ENCODE data around the gene ADCY10. TPM values are rescaled to one million over a fixed set of nuclear protein-coding genes. Genes with fewer than 3 reads are reported as not detected.

The ADCY10 gene
- total and polyA plus RNA-seq, 2 experiments from 2014 or later: 0.93 to 1.5 TPM

DNA sequence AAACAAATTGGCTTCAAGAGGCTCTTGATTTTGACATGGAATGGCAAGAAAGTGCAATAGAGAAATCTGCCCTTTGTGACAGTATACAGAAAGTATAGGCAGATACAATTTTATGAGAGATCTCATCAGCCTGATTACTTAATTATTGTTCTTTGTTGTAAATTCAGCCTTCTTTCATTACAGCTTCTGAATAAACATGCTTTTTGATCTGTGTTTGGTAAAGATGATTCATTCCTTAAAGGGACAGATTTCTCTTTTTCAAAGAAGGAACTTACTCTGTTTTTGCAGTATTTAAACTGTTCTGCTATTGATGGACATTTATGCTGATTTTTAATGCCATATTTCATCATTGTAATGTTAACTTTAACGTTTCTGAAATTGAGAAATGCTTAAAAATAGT is 36.6 kb upstream of the ADCY10 start:
- Histone ChIP-seq H3K9me3 (ENCODE audit: low read depth) (no peaks in the 10 kb centered on the region), H3K27ac (no peak overlapping the region), H3K9me2 (replicated peaks; ENCODE audit: insufficient read depth) (no peaks in the 10 kb centered on the region), H3K4me3 (no peak overlapping the region), H4K20me1 (ENCODE audit: insufficient read depth, poor library complexity, severe bottlenecking) (peaks cover 32% of the 10 kb centered on the region), H3K79me2 (peaks cover 100% of the 10 kb centered on the region), H3K4me1 (ENCODE audit: insufficient read depth) (peaks cover 16% of the 10 kb centered on the region), H3K4me2 (no peak overlapping the region), H2AFZ (no peak overlapping the region), H3K36me3 (replicated peaks; ENCODE audit: insufficient read depth, low read depth) (no peaks in the 10 kb centered on the region), H3K27me3 (no peaks in the 10 kb centered on the region)
- no peak for TF ChIP-seq EZH2 (IDR thresholded peaks at IDR 0.05; ENCODE audit: borderline replicate concordance)
- DNase-seq (ENCODE audit: low spot score): no peak
- WGBS (ENCODE audit: low lambda C conversion rate, missing lambda C conversion rate): 79% methylated on average over 1 of the region's 1 CpG

DNA sequence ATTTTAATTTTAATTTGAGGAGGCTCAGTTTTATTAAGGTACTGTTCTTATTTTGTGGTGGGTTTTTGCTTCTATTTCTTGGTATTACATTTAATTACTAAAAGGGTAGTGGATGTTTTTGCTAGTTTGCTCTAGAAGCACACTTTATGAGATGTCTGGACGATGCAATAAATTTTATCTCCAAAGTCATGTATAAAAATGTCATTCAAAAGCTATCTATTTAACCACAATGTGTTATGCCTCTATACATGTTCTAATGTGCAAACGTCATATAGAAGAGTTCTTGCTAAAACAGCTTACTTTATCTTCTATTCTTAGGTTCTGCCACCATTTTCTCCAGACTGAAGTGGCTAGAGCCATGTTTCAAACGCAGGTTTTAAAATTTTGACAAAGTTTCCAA is 35.9 kb upstream of the ADCY10 start:
- H4K20me1 ChIP-seq (ENCODE audit: insufficient read depth, poor library complexity, severe bottlenecking): peaks cover 32% of the 10 kb centered on the region
- no peak overlapping the region for H3K4me3 ChIP-seq
- H2AFZ ChIP-seq: no peak overlapping the region
- no peaks in the 10 kb centered on the region for H3K27me3 ChIP-seq
- no peak for TF ChIP-seq EZH2phosphoT487 (IDR thresholded peaks at IDR 0.05; ENCODE audit: low read depth, severe bottlenecking, unreplicated experiment)
- TF ChIP-seq, protein P1, sequence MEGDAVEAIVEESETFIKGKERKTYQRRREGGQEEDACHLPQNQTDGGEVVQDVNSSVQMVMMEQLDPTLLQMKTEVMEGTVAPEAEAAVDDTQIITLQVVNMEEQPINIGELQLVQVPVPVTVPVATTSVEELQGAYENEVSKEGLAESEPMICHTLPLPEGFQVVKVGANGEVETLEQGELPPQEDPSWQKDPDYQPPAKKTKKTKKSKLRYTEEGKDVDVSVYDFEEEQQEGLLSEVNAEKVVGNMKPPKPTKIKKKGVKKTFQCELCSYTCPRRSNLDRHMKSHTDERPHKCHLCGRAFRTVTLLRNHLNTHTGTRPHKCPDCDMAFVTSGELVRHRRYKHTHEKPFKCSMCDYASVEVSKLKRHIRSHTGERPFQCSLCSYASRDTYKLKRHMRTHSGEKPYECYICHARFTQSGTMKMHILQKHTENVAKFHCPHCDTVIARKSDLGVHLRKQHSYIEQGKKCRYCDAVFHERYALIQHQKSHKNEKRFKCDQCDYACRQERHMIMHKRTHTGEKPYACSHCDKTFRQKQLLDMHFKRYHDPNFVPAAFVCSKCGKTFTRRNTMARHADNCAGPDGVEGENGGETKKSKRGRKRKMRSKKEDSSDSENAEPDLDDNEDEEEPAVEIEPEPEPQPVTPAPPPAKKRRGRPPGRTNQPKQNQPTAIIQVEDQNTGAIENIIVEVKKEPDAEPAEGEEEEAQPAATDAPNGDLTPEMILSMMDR (IDR thresholded peaks at IDR 0.05; ENCODE audit: poor library complexity): no peak
- no peak for TF ChIP-seq EZH2 (IDR thresholded peaks at IDR 0.05; ENCODE audit: borderline replicate concordance)
- H3K4me1 ChIP-seq (ENCODE audit: insufficient read depth): peaks cover 16% of the 10 kb centered on the region
- H3K79me2 ChIP-seq: peaks cover 100% of the 10 kb centered on the region
- H3K4me2 ChIP-seq: no peak overlapping the region
- peak overlapping the region; percentile 0 for H3K27ac ChIP-seq
- no peaks in the 10 kb centered on the region for H3K9me3 ChIP-seq (ENCODE audit: low read depth)
- DNase-seq (ENCODE audit: low spot score): no peak
- no peaks in the 10 kb centered on the region for H3K9me2 ChIP-seq (replicated peaks; ENCODE audit: insufficient read depth)
- no peaks in the 10 kb centered on the region for H3K36me3 ChIP-seq (replicated peaks; ENCODE audit: insufficient read depth, low read depth)
- 52% methylated on average over 3 of the region's 3 CpGs for WGBS (ENCODE audit: low lambda C conversion rate, missing lambda C conversion rate)

DNA sequence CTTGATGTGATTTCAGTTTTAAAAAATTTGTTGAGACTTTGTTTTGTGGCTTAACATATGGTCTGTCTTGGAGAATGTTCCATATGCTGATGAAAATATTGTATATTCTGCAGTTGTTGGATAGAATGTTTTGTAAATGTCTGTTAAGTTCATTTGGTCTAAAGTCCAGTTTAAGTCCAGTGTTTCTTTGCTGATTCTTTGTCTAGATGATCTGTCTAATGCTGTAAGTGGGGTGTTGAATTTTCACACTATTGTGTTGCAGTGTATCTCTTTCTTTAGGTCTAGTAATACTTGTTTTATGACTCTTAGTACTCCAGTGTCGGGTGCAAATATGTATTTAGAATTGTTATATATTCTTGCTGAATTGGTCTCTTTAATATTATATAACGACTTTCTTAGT is 33.8 kb upstream of the ADCY10 start:
- H3K9me2 ChIP-seq (replicated peaks; ENCODE audit: insufficient read depth): no peaks in the 10 kb centered on the region
- no peaks in the 10 kb centered on the region for H3K9me3 ChIP-seq (ENCODE audit: low read depth)
- H3K4me3 ChIP-seq: no peak overlapping the region
- H3K4me1 ChIP-seq (ENCODE audit: insufficient read depth): peaks cover 16% of the 10 kb centered on the region
- peak overlapping the region; percentile 40 for H3K4me2 ChIP-seq
- H3K36me3 ChIP-seq (replicated peaks; ENCODE audit: insufficient read depth, low read depth): no peaks in the 10 kb centered on the region
- TF ChIP-seq, protein P1 (IDR thresholded peaks at IDR 0.05; ENCODE audit: poor library complexity): no peak
- no peak for TF ChIP-seq EZH2phosphoT487 (IDR thresholded peaks at IDR 0.05; ENCODE audit: low read depth, severe bottlenecking, unreplicated experiment)
- H3K27ac ChIP-seq: peak overlapping the region; percentile 28
- H2AFZ ChIP-seq: no peak overlapping the region
- 93% methylated on average over 2 of the region's 2 CpGs for WGBS (ENCODE audit: low lambda C conversion rate, missing lambda C conversion rate)
- no peaks in the 10 kb centered on the region for H3K27me3 ChIP-seq
- no peak for DNase-seq (ENCODE audit: low spot score)
- peaks cover 37% of the 10 kb centered on the region for H4K20me1 ChIP-seq (ENCODE audit: insufficient read depth, poor library complexity, severe bottlenecking)
- H3K79me2 ChIP-seq: peaks cover 100% of the 10 kb centered on the region

DNA sequence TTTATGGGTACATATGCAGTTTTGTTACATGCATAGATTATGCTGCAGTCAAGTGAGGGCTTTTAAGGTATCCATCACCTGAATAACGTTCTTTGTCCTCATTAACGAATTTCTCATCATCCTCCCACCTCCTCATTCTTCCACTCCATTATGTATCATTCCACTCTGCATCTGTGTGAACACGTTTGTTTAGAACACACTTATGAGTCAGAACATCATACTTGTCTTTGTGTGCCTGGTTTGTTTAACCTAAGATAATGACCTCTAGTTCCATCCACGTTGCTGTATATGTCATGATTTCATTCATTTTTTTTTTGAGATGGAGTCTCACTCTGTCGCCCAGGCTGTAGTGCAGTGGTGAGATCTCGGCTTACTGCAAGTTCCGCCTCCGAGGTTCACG is 29.6 kb upstream of the ADCY10 start:
- Histone ChIP-seq H4K20me1 (ENCODE audit: insufficient read depth, poor library complexity, severe bottlenecking) (peaks cover 29% of the 10 kb centered on the region), H3K36me3 (replicated peaks; ENCODE audit: insufficient read depth, low read depth) (no peaks in the 10 kb centered on the region), H3K4me1 (ENCODE audit: insufficient read depth) (peaks cover 14% of the 10 kb centered on the region), H3K9me3 (ENCODE audit: low read depth) (no peaks in the 10 kb centered on the region), H3K9me2 (replicated peaks; ENCODE audit: insufficient read depth) (no peaks in the 10 kb centered on the region), H2AFZ (no peak overlapping the region), H3K27me3 (no peaks in the 10 kb centered on the region), H3K4me3 (no peak overlapping the region), H3K4me2 (no peak overlapping the region), H3K79me2 (peaks cover 100% of the 10 kb centered on the region), H3K27ac (no peak overlapping the region)
- WGBS (ENCODE audit: low lambda C conversion rate, missing lambda C conversion rate): 90% methylated on average over 9 of the region's 9 CpGs
- TF ChIP-seq, protein P1 (IDR thresholded peaks at IDR 0.05; ENCODE audit: poor library complexity): no peak
- TF ChIP-seq EZH2phosphoT487 (IDR thresholded peaks at IDR 0.05; ENCODE audit: low read depth, severe bottlenecking, unreplicated experiment) (no peak), EZH2 (IDR thresholded peaks at IDR 0.05; ENCODE audit: borderline replicate concordance) (no peak)
- no peak for DNase-seq (ENCODE audit: low spot score)

Data from hepatocyte (in vitro differentiated cells).